A673 (cell line): ENCODE data around the gene KANSL1.

Experiments
- EZH2 ChIP-seq: fragments of 200-600 bp; sonication (generic); IDR thresholded peaks from 2 replicates; pipeline ENCODE4 v1.6.1; 2017; ENCODE audit warnings: borderline replicate concordance, low read depth, mild to moderate bottlenecking, mixed read lengths, antibody characterized with exemption, low read length; ENCODE audit not compliant: poor library complexity, severe bottlenecking
- TF ChIP-seq, protein P1 (sequence below): fragments of 300-800, 200-600 bp; sonication (generic); conservative IDR thresholded peaks from 2 replicates; pipeline ENCODE4 v1.5.1; 2017; ENCODE audit warnings: low read depth, mild to moderate bottlenecking, antibody characterized with exemption, low read length, moderate library complexity, mixed read lengths

- TF ChIP-seq, protein P1, sequence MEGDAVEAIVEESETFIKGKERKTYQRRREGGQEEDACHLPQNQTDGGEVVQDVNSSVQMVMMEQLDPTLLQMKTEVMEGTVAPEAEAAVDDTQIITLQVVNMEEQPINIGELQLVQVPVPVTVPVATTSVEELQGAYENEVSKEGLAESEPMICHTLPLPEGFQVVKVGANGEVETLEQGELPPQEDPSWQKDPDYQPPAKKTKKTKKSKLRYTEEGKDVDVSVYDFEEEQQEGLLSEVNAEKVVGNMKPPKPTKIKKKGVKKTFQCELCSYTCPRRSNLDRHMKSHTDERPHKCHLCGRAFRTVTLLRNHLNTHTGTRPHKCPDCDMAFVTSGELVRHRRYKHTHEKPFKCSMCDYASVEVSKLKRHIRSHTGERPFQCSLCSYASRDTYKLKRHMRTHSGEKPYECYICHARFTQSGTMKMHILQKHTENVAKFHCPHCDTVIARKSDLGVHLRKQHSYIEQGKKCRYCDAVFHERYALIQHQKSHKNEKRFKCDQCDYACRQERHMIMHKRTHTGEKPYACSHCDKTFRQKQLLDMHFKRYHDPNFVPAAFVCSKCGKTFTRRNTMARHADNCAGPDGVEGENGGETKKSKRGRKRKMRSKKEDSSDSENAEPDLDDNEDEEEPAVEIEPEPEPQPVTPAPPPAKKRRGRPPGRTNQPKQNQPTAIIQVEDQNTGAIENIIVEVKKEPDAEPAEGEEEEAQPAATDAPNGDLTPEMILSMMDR: no peak
- no peak for TF ChIP-seq EZH2
Observed at GRCh38 chr17:46190763-46191162, 2.5 kb downstream of the KANSL1 start.
